NOMO-1 treated with dmso at 0.1 percent for 144 hours (cell line): Measurements from ENCODE around the gene TMUB1.
A peak's percentile ranks its signal among the peaks of the same experiment; 100 is the strongest.

Experiments
- DNase-seq: peaks from one replicate; lab custom pipeline; 2025; ENCODE audit not compliant: unreplicated experiment; lab: John Stamatoyannopoulos, UW

The TMUB1 gene

DNA sequence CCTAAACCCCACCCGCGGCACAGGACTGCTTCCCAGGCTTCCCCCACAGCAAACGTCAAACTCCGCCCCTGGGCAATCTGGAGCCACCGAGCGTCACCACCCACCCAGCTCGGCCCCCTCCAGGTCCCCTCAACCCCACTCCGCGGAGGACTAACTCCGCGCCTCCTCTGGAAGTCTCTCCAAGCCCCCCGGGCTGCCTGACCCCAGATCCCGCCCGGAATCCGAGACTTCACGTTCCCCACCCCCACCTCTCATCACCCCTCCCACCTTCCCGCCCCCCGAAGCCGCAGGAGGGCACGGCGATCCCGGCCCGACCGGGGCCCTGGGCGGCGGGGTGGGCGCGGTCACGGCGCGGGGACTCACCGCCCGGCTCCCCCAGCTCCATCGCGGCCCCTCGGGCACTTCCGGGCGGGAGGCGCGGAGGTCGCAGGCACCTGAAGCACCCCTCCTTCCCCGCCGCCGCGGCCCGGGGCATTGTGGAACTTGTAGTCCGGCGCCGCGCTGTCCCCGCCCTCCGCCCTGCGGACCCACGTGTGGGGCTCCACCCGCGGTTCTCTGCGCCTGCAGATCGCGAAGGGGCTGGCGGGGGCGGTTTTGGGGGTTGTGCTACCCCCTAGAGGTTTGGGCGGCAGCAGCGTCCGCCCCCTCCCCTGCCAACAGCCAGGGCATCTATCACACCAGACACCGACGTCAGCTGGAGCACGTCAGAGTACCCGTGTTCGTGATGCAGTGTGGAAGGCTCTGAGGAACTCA is at the start of gene TMUB1:
Gene TMUB1 (minus strand): TSS at position 423 of the 753 bp plus-strand sequence. CDS start 930 bp downstream, outside the sequence.
- DNase-seq = no peak

- no peak for DNase-seq
Observed at GRCh38 chr7:151132461-151133205, 49.3 kb upstream of the TMUB1 start.

GRCh38 chr7:151131592-151132293 is 48.5 kb upstream of the TMUB1 start:
- DNase-seq = no peak

DNA sequence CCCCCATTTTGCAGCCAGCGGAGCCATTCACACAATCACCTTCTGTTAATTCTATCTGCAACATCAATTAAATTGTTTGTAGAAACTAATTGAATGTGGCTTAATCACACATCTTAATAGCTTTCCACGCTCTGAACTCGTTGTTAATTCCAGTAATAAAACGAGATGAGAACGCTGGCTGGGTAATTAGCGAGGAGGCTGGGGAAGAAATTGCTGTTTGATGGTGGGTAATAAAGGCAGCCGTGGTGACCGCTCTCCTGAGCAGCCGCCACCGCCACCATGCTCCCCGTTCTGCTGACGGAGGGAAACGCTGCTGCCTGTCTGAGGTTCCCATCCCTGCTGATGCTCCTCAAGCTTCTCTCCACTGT is 47.9 kb upstream of the TMUB1 start:
- no peak for DNase-seq

GRCh38 chr7:151130741-151131157 is 47.5 kb upstream of the TMUB1 start:
- no peak for DNase-seq

- no peak for DNase-seq
Observed at GRCh38 chr7:151129960-151130591, 46.8 kb upstream of the TMUB1 start.

- no peak for DNase-seq
Observed at GRCh38 chr7:151129117-151129959, 46.0 kb upstream of the TMUB1 start.

GRCh38 chr7:151128716-151129115 is 45.4 kb upstream of the TMUB1 start:
- no peak for DNase-seq

- DNase-seq = no peak
Observed at GRCh38 chr7:151128144-151128543, 44.9 kb upstream of the TMUB1 start.

DNA sequence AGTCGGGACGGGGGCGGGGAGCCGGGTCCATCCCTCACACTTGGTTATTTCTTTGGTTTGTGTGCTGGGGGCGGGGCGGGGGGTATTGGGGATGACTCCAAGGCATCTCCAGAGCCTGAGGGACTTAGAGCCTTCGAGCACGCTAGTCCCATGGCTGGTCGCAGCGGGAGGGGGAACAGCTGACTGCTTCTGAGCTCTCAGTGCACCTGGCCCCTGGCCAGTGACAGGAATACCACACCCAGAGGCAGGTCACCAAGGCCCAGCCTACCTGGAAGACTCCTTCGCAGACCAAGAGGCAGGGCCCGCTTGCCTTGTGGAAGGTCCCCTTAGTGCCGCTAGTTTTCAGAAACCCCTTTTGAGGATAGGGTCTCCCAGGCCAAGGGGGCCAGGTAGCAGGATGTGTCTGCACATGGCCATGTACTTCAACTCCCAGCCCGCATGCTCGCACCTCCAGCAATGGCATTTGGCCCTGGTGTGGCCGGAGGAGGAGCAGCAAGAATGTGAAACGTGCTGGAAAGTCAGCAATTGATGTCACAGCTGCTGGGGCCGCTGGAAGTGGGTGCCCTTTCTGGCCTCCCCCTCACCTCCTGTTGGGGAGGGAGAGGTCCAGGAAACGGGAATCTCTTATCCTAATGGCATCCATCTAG is 43.3 kb upstream of the TMUB1 start:
- DNase-seq = no peak

- no peak for DNase-seq
Observed at GRCh38 chr7:151125846-151126481, 42.7 kb upstream of the TMUB1 start.

- no peak for DNase-seq
Observed at GRCh38 chr7:151125470-151125845, 42.2 kb upstream of the TMUB1 start.

- no peak for DNase-seq
Observed at GRCh38 chr7:151124899-151125399, 41.7 kb upstream of the TMUB1 start.

DNA sequence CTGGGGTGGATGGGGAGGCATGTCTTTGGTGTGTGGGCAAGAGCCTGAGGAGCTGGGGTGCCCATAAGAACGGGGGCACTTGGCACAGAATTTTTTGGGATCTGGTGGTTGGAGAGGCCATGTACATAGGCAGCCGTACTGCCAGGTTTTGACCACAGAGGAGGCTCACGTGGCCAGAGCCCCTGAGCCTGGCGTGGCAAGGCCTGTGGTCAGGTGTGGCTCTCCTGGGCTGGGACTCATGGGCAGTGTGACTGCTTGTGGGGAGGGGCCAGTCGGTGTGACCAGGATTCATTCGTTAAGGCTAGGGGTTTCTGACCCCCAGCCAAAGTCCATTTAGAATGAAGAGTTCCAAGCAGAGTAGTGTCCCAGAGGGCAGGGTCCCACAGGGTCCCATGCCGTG is 41.2 kb upstream of the TMUB1 start:
- no peak for DNase-seq

GRCh38 chr7:151123822-151124464 is 40.6 kb upstream of the TMUB1 start:
- DNase-seq = peak; percentile 19

DNA sequence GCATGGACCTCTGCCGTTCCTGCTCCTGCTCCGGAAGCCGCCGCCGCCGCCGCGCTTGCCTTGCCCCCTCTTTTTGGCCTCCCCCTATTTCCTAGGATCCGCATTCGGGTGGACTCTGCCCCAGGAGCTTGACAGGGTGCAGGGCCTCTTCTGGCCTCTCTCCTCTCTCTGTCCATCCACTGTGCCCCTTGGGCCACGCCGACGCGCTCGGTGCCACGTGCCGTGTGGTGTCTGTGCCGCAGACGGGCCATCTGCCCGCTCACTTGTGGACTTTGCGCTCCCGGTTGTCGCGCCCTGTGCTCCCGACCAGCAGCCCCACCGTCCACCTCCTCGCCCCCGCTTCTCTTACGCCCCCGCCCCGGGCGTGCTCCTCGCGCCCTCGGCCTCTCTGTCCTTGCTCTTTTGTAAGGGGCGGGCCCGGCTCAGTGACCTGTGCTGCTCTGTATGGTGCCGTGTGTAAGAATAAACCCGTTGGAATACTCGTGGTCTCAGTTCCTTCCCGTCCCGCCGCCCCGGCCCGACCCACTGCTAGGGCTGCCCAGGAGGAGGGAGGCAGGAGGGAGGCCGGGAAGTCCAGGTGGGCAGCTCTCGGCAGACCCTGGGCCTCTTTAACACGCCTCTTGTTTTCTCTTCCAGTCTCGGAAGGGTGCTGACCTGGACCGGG is 40.0 kb upstream of the TMUB1 start:
- DNase-seq = no peak

- no peak for DNase-seq
Observed at GRCh38 chr7:151122796-151123157, 39.5 kb upstream of the TMUB1 start.

- DNase-seq = no peak
Observed at GRCh38 chr7:151122276-151122675, 39.0 kb upstream of the TMUB1 start.
